Duodenal mucosa (tissue), 2 donors: Measurements from ENCODE around the gene LRRC8D.
"Not testable (repeated sequence)": the region's sequence is repeated elsewhere in the genome, so short reads cannot be mapped to it uniquely, and the experiment has no call there.

Experiments used
- H3K27ac ChIP-seq: one replicate; pipeline ENCODE4 v1.7.0; 2013; ENCODE audit warnings: low read depth, low read length
- H3K27me3 ChIP-seq, 2 donors: one replicate each; pipeline ENCODE4 v1.7.0; 2013; ENCODE audit warnings: low read length in 2 of 2, control low read depth in 1 of 2; ENCODE audit not compliant: insufficient read depth in 2 of 2, control insufficient read depth in 1 of 2
- H3K36me3 ChIP-seq, 2 donors: one replicate each; pipeline ENCODE4 v1.7.0; 2013; ENCODE audit warnings: low read length in 2 of 2, control low read depth in 1 of 2; ENCODE audit not compliant: insufficient read depth in 2 of 2, control insufficient read depth in 1 of 2
- H3K4me1 ChIP-seq, 2 donors: one replicate each; pipeline ENCODE4 v1.7.0; 2013; ENCODE audit warnings: low read length in 2 of 2, control low read depth in 1 of 2; ENCODE audit not compliant: insufficient read depth in 2 of 2, control insufficient read depth in 1 of 2
- H3K4me3 ChIP-seq, 2 donors: one replicate each; pipeline ENCODE4 v1.7.0; 2013; ENCODE audit warnings: low read length in 2 of 2, low read depth in 1 of 2
- H3K9ac ChIP-seq, 2 donors: one replicate each; pipeline ENCODE4 v1.7.0; 2013; ENCODE audit warnings: low read length in 2 of 2, low read depth in 1 of 2
- H3K9me3 ChIP-seq, 2 donors: one replicate each; pipeline ENCODE4 v1.7.0; 2013; ENCODE audit warnings: low read length in 2 of 2, control low read depth in 1 of 2; ENCODE audit not compliant: control insufficient read depth in 1 of 2

The LRRC8D gene

GRCh38 chr1:89924075-89924474, 103.2 kb downstream of the LRRC8D start:
- H3K36me3 ChIP-seq, H3K9ac ChIP-seq, H3K4me1 ChIP-seq, H3K27ac ChIP-seq, H3K27me3 ChIP-seq, H3K4me3 ChIP-seq, H3K9me3 ChIP-seq: not testable (repeated sequence)

GRCh38 chr1:89927049-89927448, 106.2 kb downstream of the LRRC8D start:
- H3K27me3 ChIP-seq: no peaks in the 10 kb centered on the region
- no peak overlapping the region for H3K4me3 ChIP-seq
- no peak overlapping the region for H3K9ac ChIP-seq
- H3K36me3 ChIP-seq: peaks cover 4 to 8% of the 10 kb centered on the region in 2 donors
- H3K4me1 ChIP-seq: no peaks in the 10 kb centered on the region
- H3K9me3 ChIP-seq: peaks cover 0 to 6% of the 10 kb centered on the region in 2 donors
- no peak overlapping the region for H3K27ac ChIP-seq

- Histone ChIP-seq H3K9me3 (peaks cover 0 to 6% of the 10 kb centered on the region in 2 donors), H3K9ac (no peak overlapping the region), H3K4me1 (no peaks in the 10 kb centered on the region), H3K27ac (no peak overlapping the region), H3K27me3 (no peaks in the 10 kb centered on the region), H3K36me3 (peaks cover 4 to 8% of the 10 kb centered on the region in 2 donors), H3K4me3 (no peak overlapping the region)
Observed at GRCh38 chr1:89927478-89927877, 106.6 kb downstream of the LRRC8D start.

GRCh38 chr1:89928506-89928905, 107.7 kb downstream of the LRRC8D start:
- Histone ChIP-seq H3K36me3 (peaks cover 7 to 11% of the 10 kb centered on the region in 2 donors), H3K9me3 (peaks cover 0 to 3% of the 10 kb centered on the region in 2 donors), H3K9ac (no peak overlapping the region), H3K27me3 (no peaks in the 10 kb centered on the region), H3K4me1 (no peaks in the 10 kb centered on the region), H3K27ac (no peak overlapping the region), H3K4me3 (no peak overlapping the region)

GRCh38 chr1:89929467-89930063, 108.7 kb downstream of the LRRC8D start:
- no peaks in the 10 kb centered on the region for H3K27me3 ChIP-seq
- H3K4me1 ChIP-seq: no peaks in the 10 kb centered on the region
- H3K9ac ChIP-seq: no peak overlapping the region
- no peaks in the 10 kb centered on the region for H3K9me3 ChIP-seq
- H3K27ac ChIP-seq: no peak overlapping the region
- H3K36me3 ChIP-seq: peaks cover 18 to 19% of the 10 kb centered on the region in 2 donors
- no peak overlapping the region for H3K4me3 ChIP-seq

- peaks cover 20 to 22% of the 10 kb centered on the region in 2 donors for H3K36me3 ChIP-seq
- no peaks in the 10 kb centered on the region for H3K27me3 ChIP-seq
- no peak overlapping the region for H3K27ac ChIP-seq
- H3K9me3 ChIP-seq: no peaks in the 10 kb centered on the region
- H3K9ac ChIP-seq: no peak overlapping the region
- no peaks in the 10 kb centered on the region for H3K4me1 ChIP-seq
- H3K4me3 ChIP-seq: no peak overlapping the region
Observed at GRCh38 chr1:89930579-89930978, 109.7 kb downstream of the LRRC8D start.

GRCh38 chr1:89931964-89932363, 111.1 kb downstream of the LRRC8D start:
- Histone ChIP-seq H3K27ac (no peak overlapping the region), H3K4me1 (no peaks in the 10 kb centered on the region), H3K36me3 (peaks cover 20 to 21% of the 10 kb centered on the region in 2 donors), H3K9me3 (no peaks in the 10 kb centered on the region), H3K9ac (no peak overlapping the region), H3K4me3 (no peak overlapping the region), H3K27me3 (no peaks in the 10 kb centered on the region)

GRCh38 chr1:89932598-89933364, 111.9 kb downstream of the LRRC8D start:
- no peak overlapping the region for H3K9ac ChIP-seq
- no peak overlapping the region for H3K4me3 ChIP-seq
- no peaks in the 10 kb centered on the region for H3K4me1 ChIP-seq
- H3K27ac ChIP-seq: no peak overlapping the region
- peaks cover 20% of the 10 kb centered on the region in 2 donors for H3K36me3 ChIP-seq
- H3K27me3 ChIP-seq: no peaks in the 10 kb centered on the region
- no peaks in the 10 kb centered on the region for H3K9me3 ChIP-seq

GRCh38 chr1:89934461-89934860, 113.6 kb downstream of the LRRC8D start:
- H3K27ac ChIP-seq: no peak overlapping the region
- H3K9ac ChIP-seq: no peak overlapping the region
- H3K9me3 ChIP-seq: no peaks in the 10 kb centered on the region
- H3K36me3 ChIP-seq: peaks cover 17 to 20% of the 10 kb centered on the region in 2 donors
- no peak overlapping the region for H3K4me3 ChIP-seq
- H3K27me3 ChIP-seq: no peaks in the 10 kb centered on the region
- no peaks in the 10 kb centered on the region for H3K4me1 ChIP-seq

- peaks cover 16 to 20% of the 10 kb centered on the region in 2 donors for H3K36me3 ChIP-seq
- H3K27me3 ChIP-seq: no peaks in the 10 kb centered on the region
- H3K4me3 ChIP-seq: no peak overlapping the region
- H3K27ac ChIP-seq: no peak overlapping the region
- H3K9ac ChIP-seq: no peak overlapping the region
- H3K9me3 ChIP-seq: no peaks in the 10 kb centered on the region
- no peaks in the 10 kb centered on the region for H3K4me1 ChIP-seq
Observed at GRCh38 chr1:89935235-89935634, 114.4 kb downstream of the LRRC8D start.
